Neural cell (in vitro differentiated cells): ENCODE data around the gene ITGBL1. TPM values are rescaled to one million over a fixed set of nuclear protein-coding genes. Genes with fewer than 3 reads are reported as not detected.

Experiments
- H2AFZ ChIP-seq: fragments of 200-600, 300-800 bp; sonication (generic), shearing (Covaris generic); 2 replicates; pipeline ENCODE4 v1.6.0; 2014; ENCODE audit warnings: low read depth, mild to moderate bottlenecking, antibody characterized with exemption, low read length, moderate library complexity
- H3F3A ChIP-seq: fragments of 200-600 bp; shearing (Covaris generic); 2 replicates; pipeline ENCODE4 v1.6.1; 2016; ENCODE audit warnings: mild to moderate bottlenecking, moderate library complexity, mixed read lengths, antibody characterized with exemption, low read length; ENCODE audit not compliant: insufficient read depth, poor library complexity, severe bottlenecking
- H3K27ac ChIP-seq: fragments of 200-600, 300-800 bp; sonication (generic), shearing (Covaris generic); 2 replicates; pipeline ENCODE4 v1.5.1; 2014; ENCODE audit warnings: mild to moderate bottlenecking, low read length, moderate library complexity
- H3K27me3 ChIP-seq: fragments of 300-800, 200-600 bp; sonication (generic), shearing (Covaris generic); 2 replicates; pipeline ENCODE4 v1.6.0; 2014; ENCODE audit warnings: mild to moderate bottlenecking, low read depth, low read length, moderate library complexity; ENCODE audit not compliant: insufficient read depth
- H3K36me3 ChIP-seq: fragments of 300-800, 200-600 bp; sonication (generic), shearing (Covaris generic); 2 replicates; pipeline ENCODE4 v1.5.1; 2014; ENCODE audit warnings: mild to moderate bottlenecking, antibody characterized with exemption, low read length, moderate library complexity; ENCODE audit not compliant: insufficient read depth
- H3K4me2 ChIP-seq: fragments of 300-800, 200-600 bp; sonication (generic), shearing (Covaris generic); 2 replicates; pipeline ENCODE4 v1.6.0; 2014; ENCODE audit warnings: mild to moderate bottlenecking, low read length
- H3K4me3 ChIP-seq: fragments of 300-800, 200-600 bp; sonication (generic), shearing (Covaris generic); 2 replicates; pipeline ENCODE4 v1.5.1; 2014; ENCODE audit warnings: mild to moderate bottlenecking, low read length, moderate library complexity
- H3K79me2 ChIP-seq: fragments of 200-600 bp; shearing (Covaris generic); replicated peaks from 2 replicates; pipeline ENCODE4 v1.6.0; 2014; ENCODE audit warnings: mild to moderate bottlenecking, low read length, moderate library complexity; ENCODE audit not compliant: insufficient read depth
- H3K9ac ChIP-seq: fragments of 300-800, 200-600 bp; sonication (generic), shearing (Covaris generic); 2 replicates; pipeline ENCODE4 v1.6.1; 2016; ENCODE audit warnings: mild to moderate bottlenecking, low read length, mixed read lengths
- H3K9me2 ChIP-seq: fragments of 200-600 bp; shearing (Covaris generic); 2 replicates; pipeline ENCODE4 v1.6.1; 2016; ENCODE audit warnings: mild to moderate bottlenecking, low read length, mixed read lengths; ENCODE audit not compliant: insufficient read depth
- H3K9me3 ChIP-seq: fragments of 200-600, 300-800 bp; sonication (generic), shearing (Covaris generic); 2 replicates; pipeline ENCODE4 v1.6.1; 2016; ENCODE audit warnings: mild to moderate bottlenecking, mixed run types, low read length, moderate library complexity, mixed read lengths
- H4K20me1 ChIP-seq: fragments of 200-600 bp; shearing (Covaris generic); 2 replicates; pipeline ENCODE4 v1.6.1; 2016; ENCODE audit warnings: mild to moderate bottlenecking, mixed run types; ENCODE audit not compliant: insufficient read depth
- EP300 ChIP-seq: fragments of 450-650 bp; conservative IDR thresholded peaks from 2 replicates; pipeline ENCODE4 v1.6.1; 2014; ENCODE audit warnings: antibody characterized with exemption, mild to moderate bottlenecking, moderate library complexity; ENCODE audit not compliant: poor library complexity, severe bottlenecking
- EZH2 ChIP-seq: fragments of 200-600, 300-800 bp; shearing (Covaris generic), sonication (generic); IDR thresholded peaks from 2 replicates; pipeline ENCODE4 v1.6.1; 2014; ENCODE audit warnings: antibody characterized with exemption, low read length, borderline replicate concordance, mild to moderate bottlenecking; ENCODE audit not compliant: insufficient read depth, poor library complexity, severe bottlenecking
- MXI1 ChIP-seq: fragments of 450-650 bp; conservative IDR thresholded peaks from 2 replicates; pipeline ENCODE4 v1.6.1; 2014; ENCODE audit warnings: antibody characterized with exemption, mild to moderate bottlenecking; ENCODE audit not compliant: poor library complexity, severe bottlenecking
- POLR2AphosphoS5 ChIP-seq: IDR thresholded peaks from 2 replicates; pipeline ENCODE4 v1.6.1; 2012
- RAD21 ChIP-seq: fragments of 450-650 bp; conservative IDR thresholded peaks from 2 replicates; pipeline ENCODE4 v1.6.1; 2014; ENCODE audit warnings: antibody characterized with exemption, mild to moderate bottlenecking, moderate library complexity
- SMC3 ChIP-seq: fragments of 450-650 bp; conservative IDR thresholded peaks from 2 replicates; pipeline ENCODE4 v1.6.1; 2014; ENCODE audit warnings: antibody characterized with exemption, mild to moderate bottlenecking, moderate library complexity; ENCODE audit not compliant: poor library complexity
- TAF1 ChIP-seq: IDR thresholded peaks from 2 replicates; pipeline ENCODE4 v1.6.1; 2012; ENCODE audit warnings: low read depth
- polyA plus RNA-seq: library from polyadenylated mRNA; depleted of rRNA; stranded (reverse); fragments of >200 nt; gene quantifications from 2 replicates; pipeline ENCODE4 v1.2.3, GENCODE V29; 2014
- TF ChIP-seq, protein P1 (sequence below): fragments of 450-650 bp; IDR thresholded peaks from 2 replicates; pipeline ENCODE4 v1.5.1; 2014; ENCODE audit warnings: antibody characterized with exemption, mild to moderate bottlenecking, moderate library complexity; ENCODE audit not compliant: poor library complexity, severe bottlenecking
- TF ChIP-seq, protein P2 (sequence below): IDR thresholded peaks from 2 replicates; pipeline ENCODE4 v1.6.1; 2012; ENCODE audit warnings: borderline replicate concordance

Gene ITGBL1
- polyA plus RNA-seq, 1 donor from 2014 or later, result 0.46 TPM

DNA sequence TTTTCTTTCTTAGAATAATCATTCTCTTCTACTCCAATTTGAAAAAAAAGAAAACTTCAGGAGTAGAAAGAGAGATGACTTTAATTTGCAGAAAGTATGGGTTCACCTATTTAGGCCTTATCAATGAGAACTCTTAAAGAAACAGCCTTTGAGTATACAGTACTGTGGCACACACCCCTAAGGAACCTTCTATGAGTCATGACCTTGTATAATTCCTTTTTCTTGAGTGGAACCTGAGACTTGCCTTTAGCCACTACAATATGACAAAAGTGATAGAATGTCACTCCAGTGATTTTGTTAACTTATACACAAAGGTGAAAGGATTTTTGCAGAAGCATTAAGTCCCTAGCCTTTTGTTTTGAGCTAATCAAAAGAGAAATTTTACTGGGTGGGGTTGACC lies 58.7 kb downstream of the ITGBL1 start:
- H3K4me3 ChIP-seq, result no peak overlapping the region
- no peaks in the 10 kb centered on the region for H3K36me3 ChIP-seq
- H2AFZ ChIP-seq, result no peak overlapping the region
- H3K9ac ChIP-seq, result no peak overlapping the region
- no peaks in the 10 kb centered on the region for H3F3A ChIP-seq
- H3K9me2 ChIP-seq, result no peaks in the 10 kb centered on the region
- no peaks in the 10 kb centered on the region for H3K79me2 ChIP-seq
- H4K20me1 ChIP-seq, result no peaks in the 10 kb centered on the region
- no peak overlapping the region for H3K4me2 ChIP-seq
- H3K9me3 ChIP-seq, result no peaks in the 10 kb centered on the region
- H3K27ac ChIP-seq, result no peak overlapping the region
- TF ChIP-seq TAF1 (no peak), EZH2 (no peak), POLR2AphosphoS5 (no peak)
- TF ChIP-seq, protein P1, sequence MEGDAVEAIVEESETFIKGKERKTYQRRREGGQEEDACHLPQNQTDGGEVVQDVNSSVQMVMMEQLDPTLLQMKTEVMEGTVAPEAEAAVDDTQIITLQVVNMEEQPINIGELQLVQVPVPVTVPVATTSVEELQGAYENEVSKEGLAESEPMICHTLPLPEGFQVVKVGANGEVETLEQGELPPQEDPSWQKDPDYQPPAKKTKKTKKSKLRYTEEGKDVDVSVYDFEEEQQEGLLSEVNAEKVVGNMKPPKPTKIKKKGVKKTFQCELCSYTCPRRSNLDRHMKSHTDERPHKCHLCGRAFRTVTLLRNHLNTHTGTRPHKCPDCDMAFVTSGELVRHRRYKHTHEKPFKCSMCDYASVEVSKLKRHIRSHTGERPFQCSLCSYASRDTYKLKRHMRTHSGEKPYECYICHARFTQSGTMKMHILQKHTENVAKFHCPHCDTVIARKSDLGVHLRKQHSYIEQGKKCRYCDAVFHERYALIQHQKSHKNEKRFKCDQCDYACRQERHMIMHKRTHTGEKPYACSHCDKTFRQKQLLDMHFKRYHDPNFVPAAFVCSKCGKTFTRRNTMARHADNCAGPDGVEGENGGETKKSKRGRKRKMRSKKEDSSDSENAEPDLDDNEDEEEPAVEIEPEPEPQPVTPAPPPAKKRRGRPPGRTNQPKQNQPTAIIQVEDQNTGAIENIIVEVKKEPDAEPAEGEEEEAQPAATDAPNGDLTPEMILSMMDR, result no peak
- TF ChIP-seq, protein P2, sequence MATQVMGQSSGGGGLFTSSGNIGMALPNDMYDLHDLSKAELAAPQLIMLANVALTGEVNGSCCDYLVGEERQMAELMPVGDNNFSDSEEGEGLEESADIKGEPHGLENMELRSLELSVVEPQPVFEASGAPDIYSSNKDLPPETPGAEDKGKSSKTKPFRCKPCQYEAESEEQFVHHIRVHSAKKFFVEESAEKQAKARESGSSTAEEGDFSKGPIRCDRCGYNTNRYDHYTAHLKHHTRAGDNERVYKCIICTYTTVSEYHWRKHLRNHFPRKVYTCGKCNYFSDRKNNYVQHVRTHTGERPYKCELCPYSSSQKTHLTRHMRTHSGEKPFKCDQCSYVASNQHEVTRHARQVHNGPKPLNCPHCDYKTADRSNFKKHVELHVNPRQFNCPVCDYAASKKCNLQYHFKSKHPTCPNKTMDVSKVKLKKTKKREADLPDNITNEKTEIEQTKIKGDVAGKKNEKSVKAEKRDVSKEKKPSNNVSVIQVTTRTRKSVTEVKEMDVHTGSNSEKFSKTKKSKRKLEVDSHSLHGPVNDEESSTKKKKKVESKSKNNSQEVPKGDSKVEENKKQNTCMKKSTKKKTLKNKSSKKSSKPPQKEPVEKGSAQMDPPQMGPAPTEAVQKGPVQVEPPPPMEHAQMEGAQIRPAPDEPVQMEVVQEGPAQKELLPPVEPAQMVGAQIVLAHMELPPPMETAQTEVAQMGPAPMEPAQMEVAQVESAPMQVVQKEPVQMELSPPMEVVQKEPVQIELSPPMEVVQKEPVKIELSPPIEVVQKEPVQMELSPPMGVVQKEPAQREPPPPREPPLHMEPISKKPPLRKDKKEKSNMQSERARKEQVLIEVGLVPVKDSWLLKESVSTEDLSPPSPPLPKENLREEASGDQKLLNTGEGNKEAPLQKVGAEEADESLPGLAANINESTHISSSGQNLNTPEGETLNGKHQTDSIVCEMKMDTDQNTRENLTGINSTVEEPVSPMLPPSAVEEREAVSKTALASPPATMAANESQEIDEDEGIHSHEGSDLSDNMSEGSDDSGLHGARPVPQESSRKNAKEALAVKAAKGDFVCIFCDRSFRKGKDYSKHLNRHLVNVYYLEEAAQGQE, result no peak
- H3K27me3 ChIP-seq, result no peaks in the 10 kb centered on the region

DNA sequence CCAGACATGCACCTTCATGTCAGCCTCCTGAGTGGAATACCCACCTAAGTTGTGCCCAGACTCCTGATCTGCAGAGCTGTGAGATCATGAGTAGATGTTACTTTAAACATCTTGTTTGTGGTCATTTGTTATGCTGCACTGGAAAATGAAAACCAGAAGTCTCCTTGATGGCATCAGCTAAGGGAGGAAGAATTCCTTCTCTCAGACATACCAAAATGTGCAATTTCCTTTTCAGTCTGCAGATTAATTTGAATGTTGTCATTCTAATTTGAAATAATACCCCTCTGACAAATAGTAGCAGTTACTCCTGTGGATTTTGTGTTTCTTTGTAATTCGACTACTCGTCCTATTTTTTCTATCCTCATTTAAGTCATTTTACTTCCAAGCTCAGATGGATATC lies 59.3 kb downstream of the ITGBL1 start:
- Histone ChIP-seq H3K27me3 (no peaks in the 10 kb centered on the region), H3K4me2 (no peak overlapping the region), H3F3A (no peaks in the 10 kb centered on the region), H3K36me3 (no peaks in the 10 kb centered on the region), H2AFZ (no peak overlapping the region), H4K20me1 (no peaks in the 10 kb centered on the region), H3K9me3 (no peaks in the 10 kb centered on the region), H3K4me3 (no peak overlapping the region), H3K9ac (no peak overlapping the region), H3K27ac (no peak overlapping the region), H3K79me2 (no peaks in the 10 kb centered on the region), H3K9me2 (no peaks in the 10 kb centered on the region)
- TF ChIP-seq, protein P2, result no peak
- TF ChIP-seq POLR2AphosphoS5, result no peak
- TF ChIP-seq EZH2, result no peak
- no peak for TF ChIP-seq EP300
- TF ChIP-seq MXI1, result no peak
- TF ChIP-seq SMC3, result no peak
- no peak for TF ChIP-seq RAD21
- TF ChIP-seq, protein P1, result no peak
- TF ChIP-seq TAF1, result no peak
